Transverse colon (tissue), 4 donors: ENCODE results near the gene DOCK9. TPM values are rescaled to one million over a fixed set of nuclear protein-coding genes. Genes with fewer than 3 reads are reported as not detected.

Experiments used
- DNase-seq: peaks from one replicate; pipeline ENCODE4 v3.0.0-alpha.2; 2019
- H3K27ac ChIP-seq, 4 donors: fragments of 200-600 bp; sonication (generic); 2 replicates each; pipeline ENCODE4 v1.5.1; 2016 to 2018; ENCODE audit warnings: inconsistent platforms in 4 of 4
- H3K27me3 ChIP-seq: fragments of 200-600 bp; sonication (generic); 2 replicates; pipeline ENCODE4 v1.5.1; 2017; ENCODE audit warnings: inconsistent platforms
- H3K36me3 ChIP-seq, 4 donors: fragments of 200-600 bp; sonication (generic); 2 replicates each; pipeline ENCODE4 v1.5.1; 2017 to 2019; ENCODE audit warnings: inconsistent platforms in 4 of 4
- H3K4me1 ChIP-seq, 4 donors: fragments of 200-600 bp; sonication (generic); 2 replicates each; pipeline ENCODE4 v1.5.1; 2017 to 2020; ENCODE audit warnings: inconsistent platforms in 4 of 4
- H3K4me3 ChIP-seq, 4 donors: fragments of 200-600 bp; sonication (generic); 1 replicate in 1 of 4; 2 replicates in 3 of 4; pipeline versions ENCODE4 v1.5.1 to v1.6.1; 2017 to 2019; ENCODE audit warnings: inconsistent platforms in 4 of 4
- H3K9me3 ChIP-seq, 2 donors: fragments of 200-600 bp; sonication (generic); 2 replicates each; pipeline ENCODE4 v1.5.1; 2017 to 2019; ENCODE audit warnings: inconsistent platforms in 2 of 2
- CTCF ChIP-seq, 5 experiments: fragments of 200-600 bp in 3 of 5; fragments of 450-650 bp in 2 of 5; sonication (generic) in 3 of 5; IDR thresholded peaks; 1 replicate in 2 of 5; 2 replicates in 3 of 5; pipeline ENCODE4 v1.5.1; 2016 to 2017; ENCODE audit warnings: antibody characterized with exemption in 5 of 5, inconsistent platforms in 3 of 5, mild to moderate bottlenecking in 2 of 5, moderate library complexity in 1 of 5
- EP300 ChIP-seq: sonication (generic); formaldehyde crosslinking; IDR thresholded peaks from one replicate; pipeline ENCODE4 v1.6.1; 2017; ENCODE audit warnings: antibody characterized with exemption, low read depth
- POLR2A ChIP-seq: fragments of 450-650 bp; IDR thresholded peaks from one replicate; pipeline ENCODE4 v1.6.1; 2016; ENCODE audit warnings: antibody characterized with exemption, mild to moderate bottlenecking, moderate library complexity
- POLR2AphosphoS5 ChIP-seq, 3 donors: sonication (generic); formaldehyde crosslinking; IDR thresholded peaks; one replicate each; pipeline ENCODE4 v1.6.1; 2016; ENCODE audit warnings: antibody characterized with exemption in 3 of 3
- WGBS, 2 donors: methylation state at CpG; one replicate each; pipeline ENCODE4 v1.1.5; 2018; ENCODE audit warnings: low coverage in 1 of 2; 5-methylcytosine and 5-hydroxymethylcytosine counted together
- in situ Hi-C, 4 donors: fragments of 200-750 bp; cut with MboI; loops; one replicate each; pipeline versions ENCODE4 v1.15.0 to v1.15.1; 2017; ENCODE audit warnings: low sequenced_read_pairs in 3 of 4, low pct_ligation_motif_present in 1 of 4, low pct_unique_long_range_greater_than_20kb in 1 of 4
- intact Hi-C: fragments of 100-400 bp; cut with DNase I; formaldehyde crosslinking; loops from one replicate; pipeline ENCODE4 v1.15.1; 2023; ENCODE audit warnings: low total_unique reads
- total RNA-seq, 4 donors: library from RNA; depleted of rRNA; stranded (reverse); fragments of >200 nt; gene quantifications; one replicate each; pipeline ENCODE4 v1.1.0, GENCODE V29; 2016

DOCK9 gene
- total RNA-seq, 4 donors from 2014 or later, result 44.5 to 120 (median 71.4) TPM

GRCh38 chr13:98915981-98916380 lies 61.9 kb downstream of the DOCK9 start:
- Histone ChIP-seq H3K27ac (no peak overlapping the region), H3K36me3 (peaks cover 0 to 1% (median 0%) of the 10 kb centered on the region in 4 donors), H3K4me3 (no peak overlapping the region), H3K27me3 (no peaks in the 10 kb centered on the region), H3K9me3 (no peaks in the 10 kb centered on the region), H3K4me1 (no peaks in the 10 kb centered on the region)
- intact Hi-C loops (no loop called here), in situ Hi-C loops (no loop called here)
- WGBS, 2 donors, result 71 to 90% methylated on average over 1 to 5 of the region's 5 CpGs
- TF ChIP-seq EP300 (no peak), POLR2A (no peak), POLR2AphosphoS5 (IDR thresholded peaks at IDR 0.05) (no peak), CTCF (IDR thresholded peaks at IDR 0.05) (no peak)
- DNase-seq, result no peak

GRCh38 chr13:98915563-98915962 lies 62.3 kb downstream of the DOCK9 start:
- no peaks in the 10 kb centered on the region for H3K36me3 ChIP-seq

GRCh38 chr13:98913741-98914140 lies 64.1 kb downstream of the DOCK9 start:
- in situ Hi-C loops, result no loop called here
- no peak for DNase-seq
- TF ChIP-seq EP300 (no peak), POLR2A (no peak), POLR2AphosphoS5 (IDR thresholded peaks at IDR 0.05) (no peak), CTCF (IDR thresholded peaks at IDR 0.05) (no peak)
- Histone ChIP-seq H3K36me3 (no peaks in the 10 kb centered on the region), H3K9me3 (no peaks in the 10 kb centered on the region), H3K4me1 (no peaks in the 10 kb centered on the region), H3K4me3 (no peak overlapping the region), H3K27me3 (no peaks in the 10 kb centered on the region), H3K27ac (no peak overlapping the region)
- WGBS, 2 donors, result 67 to 74% methylated on average over 5 of the region's 5 CpGs
- intact Hi-C loops, result no loop called here

More at GRCh38 chr13:98915563-98915962, 62.3 kb downstream of the DOCK9 start:
- H3K4me1 ChIP-seq, result no peaks in the 10 kb centered on the region
- WGBS, 2 donors, result 75 to 95% methylated on average over 1 of the region's 1 CpG
- no peak overlapping the region for H3K27ac ChIP-seq
- TF ChIP-seq EP300 (no peak), POLR2A (no peak), POLR2AphosphoS5 (IDR thresholded peaks at IDR 0.05) (no peak)
- in situ Hi-C loops, result no loop called here
- no peaks in the 10 kb centered on the region for H3K27me3 ChIP-seq
- H3K9me3 ChIP-seq, result no peaks in the 10 kb centered on the region
- H3K4me3 ChIP-seq, result no peak overlapping the region
- intact Hi-C loops, result no loop called here
- DNase-seq, result no peak

- TF ChIP-seq CTCF (IDR thresholded peaks at IDR 0.05) (no peak), POLR2A (no peak), EP300 (no peak), POLR2AphosphoS5 (IDR thresholded peaks at IDR 0.05) (no peak)
- no peak overlapping the region for H3K27ac ChIP-seq
- H3K27me3 ChIP-seq, result no peaks in the 10 kb centered on the region
- DNase-seq, result no peak
- H3K9me3 ChIP-seq, result no peaks in the 10 kb centered on the region
- no peak overlapping the region for H3K4me3 ChIP-seq
- intact Hi-C loops (no loop called here), in situ Hi-C loops (no loop called here)
- no peaks in the 10 kb centered on the region for H3K4me1 ChIP-seq
- H3K36me3 ChIP-seq, result no peaks in the 10 kb centered on the region
Observed at GRCh38 chr13:98912846-98913245, 65.0 kb downstream of the DOCK9 start.

GRCh38 chr13:98910501-98910951 lies 67.3 kb downstream of the DOCK9 start:
- Histone ChIP-seq H3K4me1 (no peaks in the 10 kb centered on the region), H3K36me3 (no peaks in the 10 kb centered on the region), H3K4me3 (no peak overlapping the region), H3K27me3 (no peaks in the 10 kb centered on the region), H3K27ac (peak overlapping the region in 1 of 4 donors; percentile 10), H3K9me3 (no peaks in the 10 kb centered on the region)
- no peak for TF ChIP-seq POLR2A
- DNase-seq, result no peak
- intact Hi-C loops, result no loop called here
- in situ Hi-C loops, result no loop called here
- 56% methylated on average over 2 of the region's 2 CpGs; no CpG with 5 or more reads in 1 of the 2 donors for whole genome bisulfite sequencing, 2 donors
